ENCODE measurements around the gene RFNG. TPM values are rescaled to one million over a fixed set of nuclear protein-coding genes. Genes with fewer than 3 reads are reported as not detected.

Gene RFNG
- total RNA-seq, 1 donor from 2014 or later, result 35.8 TPM

- no peak for DNase-seq (ENCODE audit: low read depth)
- TF ChIP-seq CTCF (conservative IDR thresholded peaks at IDR 0.05; ENCODE audit: low read depth, low read length), result no peak
Measured at GRCh38 chr17:82047379-82047778, 4.2 kb downstream of the RFNG start.

GRCh38 chr17:82046903-82047302 lies 4.7 kb downstream of the RFNG start:
- no peak for TF ChIP-seq CTCF (conservative IDR thresholded peaks at IDR 0.05; ENCODE audit: low read depth, low read length)
- DNase-seq (ENCODE audit: low read depth), result no peak
- no peak overlapping the region for H3K4me3 ChIP-seq (ENCODE audit: low read depth, low read length)

More at GRCh38 chr17:82047379-82047778, 4.2 kb downstream of the RFNG start:
- no peak overlapping the region for H3K4me3 ChIP-seq (ENCODE audit: low read depth, low read length)

DNA sequence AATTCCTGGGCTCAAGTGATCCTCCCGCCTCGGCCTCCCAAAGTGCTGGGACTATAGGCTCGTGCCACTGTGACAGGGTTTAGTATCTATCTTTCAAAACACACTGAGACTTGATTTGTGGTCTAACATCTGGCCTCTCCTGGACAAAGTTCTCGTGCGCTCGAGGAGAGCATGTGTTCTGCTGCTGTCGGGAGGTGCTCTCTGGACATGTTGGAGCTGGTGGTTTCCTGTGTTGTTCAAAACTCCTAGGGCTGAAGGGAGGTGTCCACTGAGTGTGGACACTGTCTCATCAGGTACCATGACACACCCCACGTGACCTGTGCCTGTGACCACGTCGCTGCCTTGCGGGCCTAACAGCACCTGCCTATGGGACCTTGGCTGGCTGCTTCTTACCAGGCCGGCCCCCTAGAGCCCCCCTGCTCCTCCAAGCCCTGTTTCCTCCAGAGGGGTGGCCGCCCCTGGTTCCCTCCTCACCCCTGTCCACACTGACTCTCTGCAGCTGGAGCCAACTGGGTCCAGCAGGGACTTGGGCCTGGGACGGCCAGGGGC lies 5.6 kb downstream of the RFNG start:
- no peak for DNase-seq (ENCODE audit: low read depth)
- no peak for TF ChIP-seq CTCF (conservative IDR thresholded peaks at IDR 0.05; ENCODE audit: low read depth, low read length)
- no peak overlapping the region for H3K4me3 ChIP-seq (ENCODE audit: low read depth, low read length)

DNA sequence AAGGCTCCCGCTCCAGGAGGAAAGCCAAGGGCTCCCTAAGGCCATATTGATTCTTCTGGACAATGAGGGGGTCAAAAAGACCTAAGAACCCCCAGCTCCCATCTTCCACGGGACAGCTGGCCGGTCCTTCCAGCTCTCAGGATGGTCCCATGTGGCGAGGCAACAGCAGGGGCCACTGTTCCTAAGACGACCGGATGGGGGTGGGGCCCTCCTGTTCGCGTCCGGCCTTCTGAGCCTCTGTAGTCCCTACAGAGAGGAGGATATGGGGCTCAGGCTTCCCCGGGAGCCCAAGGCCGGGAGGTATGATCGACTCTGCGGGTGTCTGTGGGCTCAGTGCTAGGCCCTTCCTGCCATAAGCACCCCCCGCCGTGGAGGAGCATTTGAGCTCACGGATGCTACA lies 8.1 kb downstream of the RFNG start:
- DNase-seq (ENCODE audit: low read depth), result no peak
- no peak for TF ChIP-seq CTCF (conservative IDR thresholded peaks at IDR 0.05; ENCODE audit: low read depth, low read length)
- no peak overlapping the region for H3K4me3 ChIP-seq (ENCODE audit: low read depth, low read length)

DNA sequence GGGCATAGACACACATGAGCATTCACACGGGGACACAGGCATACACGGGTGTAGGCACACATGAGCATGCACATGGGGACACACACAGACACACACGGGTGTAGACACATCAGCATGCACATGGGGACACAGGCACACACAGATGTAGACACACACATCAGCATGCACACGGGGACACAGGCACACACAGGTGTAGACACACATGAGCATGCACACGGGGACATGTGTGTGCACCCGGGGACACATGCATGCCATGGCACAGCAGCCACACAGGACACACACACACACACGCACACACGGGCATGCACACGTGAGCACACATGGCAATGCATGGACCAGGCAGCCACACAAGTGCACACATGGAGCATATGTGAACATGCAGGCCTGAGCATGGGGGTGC lies 9.0 kb downstream of the RFNG start:
- DNase-seq (ENCODE audit: low read depth), result no peak
- TF ChIP-seq CTCF (conservative IDR thresholded peaks at IDR 0.05; ENCODE audit: low read depth, low read length), result no peak
- no peak overlapping the region for H3K4me3 ChIP-seq (ENCODE audit: low read depth, low read length)

GRCh38 chr17:82041144-82041814 lies 10.3 kb downstream of the RFNG start:
- DNase-seq (ENCODE audit: low read depth), result no peak
- no peak for TF ChIP-seq CTCF (conservative IDR thresholded peaks at IDR 0.05; ENCODE audit: low read depth, low read length)
- no peak overlapping the region for H3K4me3 ChIP-seq (ENCODE audit: low read depth, low read length)

Measured in epithelial cell of proximal tubule (primary cell).